Body of pancreas (tissue), 4 donors: ENCODE measurements around the gene GOLGA8O.
"Not testable (repeated sequence)": the region's sequence is repeated elsewhere in the genome, so short reads cannot be mapped to it uniquely, and the experiment has no call there.

Source experiments
- POLR2A ChIP-seq, 3 donors: fragments of 450-650 bp; IDR thresholded peaks; one replicate each; pipeline ENCODE4 v1.6.1; 2016; ENCODE audit warnings: antibody characterized with exemption in 3 of 3, mild to moderate bottlenecking in 2 of 3
- TF ChIP-seq, protein P1 (sequence below), 7 experiments: fragments of 450-650 bp in 4 of 7; fragments of 200-600 bp in 3 of 7; sonication (generic) in 3 of 7; IDR thresholded peaks; one replicate each; pipeline ENCODE4 v1.5.1; 2016 to 2019; ENCODE audit warnings: antibody characterized with exemption in 7 of 7

DNA sequence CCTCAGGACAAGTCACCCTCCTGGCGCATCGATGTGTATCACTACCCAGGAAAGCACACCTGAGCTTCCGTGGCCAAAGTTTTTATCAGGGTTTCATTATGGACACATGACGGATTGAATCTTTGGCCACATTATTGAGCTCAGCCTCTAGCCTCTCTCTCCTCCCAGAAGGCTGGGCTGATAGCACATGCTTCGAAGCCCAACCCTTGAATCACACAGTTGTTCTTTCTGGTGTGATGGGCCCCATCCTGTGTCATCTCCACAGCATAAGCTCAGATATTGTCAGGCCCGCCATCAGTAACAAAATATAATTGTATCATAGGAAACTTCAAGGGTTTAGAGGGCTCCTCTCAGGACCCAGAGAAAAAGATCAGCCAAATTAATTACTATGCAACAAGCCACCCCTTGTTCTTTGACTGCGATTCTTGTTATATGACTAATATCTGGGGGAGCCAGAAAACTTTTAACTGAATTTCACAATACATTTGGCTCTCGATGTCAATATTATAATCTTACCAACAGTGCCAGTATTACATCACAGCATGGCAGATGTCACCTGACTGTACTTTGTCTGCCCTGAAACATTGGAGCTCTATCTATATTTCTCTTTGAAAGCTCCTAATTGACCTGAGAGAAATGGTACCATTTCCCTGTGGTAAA is 48.8 kb upstream of the GOLGA8O start:
- TF ChIP-seq, protein P1, sequence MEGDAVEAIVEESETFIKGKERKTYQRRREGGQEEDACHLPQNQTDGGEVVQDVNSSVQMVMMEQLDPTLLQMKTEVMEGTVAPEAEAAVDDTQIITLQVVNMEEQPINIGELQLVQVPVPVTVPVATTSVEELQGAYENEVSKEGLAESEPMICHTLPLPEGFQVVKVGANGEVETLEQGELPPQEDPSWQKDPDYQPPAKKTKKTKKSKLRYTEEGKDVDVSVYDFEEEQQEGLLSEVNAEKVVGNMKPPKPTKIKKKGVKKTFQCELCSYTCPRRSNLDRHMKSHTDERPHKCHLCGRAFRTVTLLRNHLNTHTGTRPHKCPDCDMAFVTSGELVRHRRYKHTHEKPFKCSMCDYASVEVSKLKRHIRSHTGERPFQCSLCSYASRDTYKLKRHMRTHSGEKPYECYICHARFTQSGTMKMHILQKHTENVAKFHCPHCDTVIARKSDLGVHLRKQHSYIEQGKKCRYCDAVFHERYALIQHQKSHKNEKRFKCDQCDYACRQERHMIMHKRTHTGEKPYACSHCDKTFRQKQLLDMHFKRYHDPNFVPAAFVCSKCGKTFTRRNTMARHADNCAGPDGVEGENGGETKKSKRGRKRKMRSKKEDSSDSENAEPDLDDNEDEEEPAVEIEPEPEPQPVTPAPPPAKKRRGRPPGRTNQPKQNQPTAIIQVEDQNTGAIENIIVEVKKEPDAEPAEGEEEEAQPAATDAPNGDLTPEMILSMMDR (IDR thresholded peaks at IDR 0.05): not testable (repeated sequence)
- not testable (repeated sequence) for TF ChIP-seq POLR2A (IDR thresholded peaks at IDR 0.05)
